GM19351 (cell line): ENCODE results near the gene SLFN11.
"Not testable (repeated sequence)": the region's sequence is repeated elsewhere in the genome, so short reads cannot be mapped to it uniquely, and the experiment has no call there.

Experiments used
- ATAC-seq: cut with Tn5 transposase; IDR thresholded peaks from one replicate; pipeline ENCODE4 v1.9.1; 2021; ENCODE audit warnings: mild to moderate bottlenecking, moderate library complexity; ENCODE audit not compliant: unreplicated experiment

Gene SLFN11

GRCh38 chr17:35373534-35373983 is at the start of gene SLFN11:
Gene SLFN11 (minus strand): TSS chr17:35373621. CDS start chr17:35363807, 9,814 bp downstream.
- ATAC-seq = no peak

- ATAC-seq = not testable (repeated sequence)
These were observed 47.6 kb upstream of the SLFN11 start for GRCh38 chr17:35421069-35421468.

GRCh38 chr17:35416659-35417058 is 43.2 kb upstream of the SLFN11 start:
- no peak for ATAC-seq

- ATAC-seq = not testable (repeated sequence)
These were observed 41.3 kb upstream of the SLFN11 start for GRCh38 chr17:35414707-35415106.

- ATAC-seq = no peak
These were observed 40.8 kb upstream of the SLFN11 start for GRCh38 chr17:35414247-35414646.

- no peak for ATAC-seq
These were observed 34.1 kb upstream of the SLFN11 start for GRCh38 chr17:35407531-35407930.

- no peak for ATAC-seq
These were observed 33.1 kb upstream of the SLFN11 start for GRCh38 chr17:35406568-35406967.

GRCh38 chr17:35404360-35404759 is 30.9 kb upstream of the SLFN11 start:
- no peak for ATAC-seq

- not testable (repeated sequence) for ATAC-seq
These were observed 20.4 kb upstream of the SLFN11 start for GRCh38 chr17:35393783-35394182.

- no peak for ATAC-seq
These were observed 17.2 kb upstream of the SLFN11 start for GRCh38 chr17:35390663-35391062.

GRCh38 chr17:35390156-35390555 is 16.7 kb upstream of the SLFN11 start:
- ATAC-seq = no peak

GRCh38 chr17:35387496-35387895 is 14.1 kb upstream of the SLFN11 start:
- ATAC-seq = no peak

GRCh38 chr17:35377706-35378105 is 4.3 kb upstream of the SLFN11 start:
- no peak for ATAC-seq

- ATAC-seq = no peak
These were observed 3.6 kb upstream of the SLFN11 start for GRCh38 chr17:35377068-35377467.

GRCh38 chr17:35376245-35376644 is 2.8 kb upstream of the SLFN11 start:
- no peak for ATAC-seq

- ATAC-seq = no peak
These were observed 1.4 kb upstream of the SLFN11 start for GRCh38 chr17:35374766-35375344.

GRCh38 chr17:35373984-35374765 is 754 bp upstream of the SLFN11 start:
- no peak for ATAC-seq

- ATAC-seq = no peak
These were observed 431 bp downstream of the SLFN11 start for GRCh38 chr17:35372846-35373533.

GRCh38 chr17:35371934-35372333 is 1.5 kb downstream of the SLFN11 start:
- ATAC-seq = no peak

GRCh38 chr17:35368081-35368830 is 5.2 kb downstream of the SLFN11 start:
- ATAC-seq = peak; percentile 97

- no peak for ATAC-seq
These were observed 12.4 kb downstream of the SLFN11 start for GRCh38 chr17:35361027-35361426.
